ENCODE results near the gene EDC3. TPM values are rescaled to one million over a fixed set of nuclear protein-coding genes. Genes with fewer than 3 reads are reported as not detected.
"Not testable (repeated sequence)": the region's sequence is repeated elsewhere in the genome, so short reads cannot be mapped to it uniquely, and the experiment has no call there.

The EDC3 gene
- polyA plus RNA-seq (ENCODE audit: insufficient read length) = 23.7 TPM

- DNase-seq (ENCODE audit: low read depth) = peak; percentile 71
Observed at GRCh38 chr15:74695597-74696397, at the start of gene EDC3. Gene EDC3 (minus strand): TSS chr15:74696024. CDS start chr15:74675124, 20,900 bp downstream.

- DNase-seq (ENCODE audit: low read depth) = no peak
Observed at GRCh38 chr15:74742422-74742821, 46.6 kb upstream of the EDC3 start.

GRCh38 chr15:74738239-74738638 is 42.4 kb upstream of the EDC3 start:
- DNase-seq (ENCODE audit: low read depth) = not testable (repeated sequence)

GRCh38 chr15:74735305-74735704 is 39.5 kb upstream of the EDC3 start:
- DNase-seq (ENCODE audit: low read depth) = no peak

GRCh38 chr15:74733269-74733668 is 37.4 kb upstream of the EDC3 start:
- no peak for DNase-seq (ENCODE audit: low read depth)

GRCh38 chr15:74732846-74733245 is 37.0 kb upstream of the EDC3 start:
- DNase-seq (ENCODE audit: low read depth) = no peak

GRCh38 chr15:74730619-74731316 is 34.9 kb upstream of the EDC3 start:
- no peak for DNase-seq (ENCODE audit: low read depth)

- not testable (repeated sequence) for DNase-seq (ENCODE audit: low read depth)
Observed at GRCh38 chr15:74729372-74729771, 33.5 kb upstream of the EDC3 start.

GRCh38 chr15:74728699-74729098 is 32.9 kb upstream of the EDC3 start:
- DNase-seq (ENCODE audit: low read depth) = not testable (repeated sequence)

GRCh38 chr15:74727727-74728126 is 31.9 kb upstream of the EDC3 start:
- DNase-seq (ENCODE audit: low read depth) = no peak

- DNase-seq (ENCODE audit: low read depth) = no peak
Observed at GRCh38 chr15:74726774-74727164, 30.9 kb upstream of the EDC3 start.

- DNase-seq (ENCODE audit: low read depth) = no peak
Observed at GRCh38 chr15:74725845-74726773, 30.3 kb upstream of the EDC3 start.

GRCh38 chr15:74725225-74725774 is 29.5 kb upstream of the EDC3 start, which contains the start of gene CYP1A1:
Gene CYP1A1 (minus strand): TSS chr15:74725528. CDS start chr15:74723097, 2,431 bp downstream.
- no peak for DNase-seq (ENCODE audit: low read depth)

GRCh38 chr15:74724570-74725224 is 28.9 kb upstream of the EDC3 start:
- DNase-seq (ENCODE audit: low read depth) = no peak

- DNase-seq (ENCODE audit: low read depth) = peak; percentile 13
Observed at GRCh38 chr15:74723754-74724334, 28.0 kb upstream of the EDC3 start.

- DNase-seq (ENCODE audit: low read depth) = no peak
Observed at GRCh38 chr15:74723187-74723586, 27.4 kb upstream of the EDC3 start.

GRCh38 chr15:74722591-74722990 is 26.8 kb upstream of the EDC3 start:
- DNase-seq (ENCODE audit: low read depth) = no peak

- no peak for DNase-seq (ENCODE audit: low read depth)
Observed at GRCh38 chr15:74716651-74717050, 20.8 kb upstream of the EDC3 start.

- DNase-seq (ENCODE audit: low read depth) = no peak
Observed at GRCh38 chr15:74712311-74712710, 16.5 kb upstream of the EDC3 start.

GRCh38 chr15:74710319-74711094 is 14.7 kb upstream of the EDC3 start:
- no peak for DNase-seq (ENCODE audit: low read depth)

Measured in forelimb muscle (tissue), 1 donor.